ENCODE measurements around the gene PISD.

PISD gene

DNA sequence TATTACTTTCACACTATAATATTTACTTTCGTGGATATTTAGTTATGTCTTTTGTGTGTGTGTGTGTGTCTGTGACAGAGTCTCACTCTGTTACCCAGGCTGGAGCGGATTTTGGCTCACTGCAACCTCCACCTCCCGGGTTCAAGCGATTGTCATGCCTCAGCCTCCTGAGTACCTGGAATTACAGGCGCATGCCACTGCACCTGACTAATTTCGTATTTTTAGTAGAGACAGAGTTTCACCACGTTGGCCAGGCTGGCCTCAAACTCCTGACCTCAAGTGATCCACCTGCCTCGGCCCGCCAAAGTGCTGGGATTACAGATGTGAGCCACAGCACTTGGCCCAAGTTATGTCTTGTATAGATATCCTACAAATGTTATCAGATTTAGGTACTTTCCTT, 9.9 kb downstream of the PISD start:
- no peak for DNase-seq

DNA sequence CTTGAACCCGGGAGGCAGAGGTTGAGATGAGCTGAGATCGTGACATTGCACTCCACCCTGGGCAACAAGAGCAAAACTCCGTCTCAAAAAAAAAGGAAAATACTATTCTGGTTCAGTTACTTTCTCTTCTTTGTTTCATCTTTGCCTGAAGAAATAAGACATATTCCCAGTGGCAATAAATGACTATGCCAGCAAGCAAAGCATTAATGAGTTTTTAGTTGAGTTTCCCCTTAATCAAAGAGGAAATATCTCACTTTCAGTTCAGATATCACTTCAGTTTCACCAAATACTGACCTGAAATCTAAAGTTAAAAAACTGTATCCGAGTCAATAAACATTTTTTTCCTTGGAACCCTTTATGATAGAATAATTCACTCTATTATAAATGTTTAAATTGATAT, 10.4 kb downstream of the PISD start:
- no peak for DNase-seq

DNA sequence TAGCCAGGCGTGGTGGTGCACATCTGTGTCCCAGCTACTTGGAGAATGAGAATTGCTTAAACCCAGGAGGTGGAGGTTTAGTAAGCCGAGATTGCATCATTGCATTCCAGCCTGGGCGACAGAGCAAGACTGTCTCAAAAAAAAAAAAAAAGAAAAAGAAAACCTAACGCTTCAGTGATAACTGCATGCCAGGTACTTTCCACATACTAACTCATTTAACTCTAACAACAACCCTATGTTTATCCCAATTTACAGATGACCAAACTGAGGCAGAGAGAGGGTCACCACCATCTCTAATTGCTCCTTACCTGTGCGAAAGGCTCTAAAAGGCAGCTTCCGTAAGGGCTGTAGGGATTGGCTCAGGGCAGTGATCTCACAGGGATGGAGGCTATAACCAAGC, 11.6 kb downstream of the PISD start:
- no peak for DNase-seq

DNA sequence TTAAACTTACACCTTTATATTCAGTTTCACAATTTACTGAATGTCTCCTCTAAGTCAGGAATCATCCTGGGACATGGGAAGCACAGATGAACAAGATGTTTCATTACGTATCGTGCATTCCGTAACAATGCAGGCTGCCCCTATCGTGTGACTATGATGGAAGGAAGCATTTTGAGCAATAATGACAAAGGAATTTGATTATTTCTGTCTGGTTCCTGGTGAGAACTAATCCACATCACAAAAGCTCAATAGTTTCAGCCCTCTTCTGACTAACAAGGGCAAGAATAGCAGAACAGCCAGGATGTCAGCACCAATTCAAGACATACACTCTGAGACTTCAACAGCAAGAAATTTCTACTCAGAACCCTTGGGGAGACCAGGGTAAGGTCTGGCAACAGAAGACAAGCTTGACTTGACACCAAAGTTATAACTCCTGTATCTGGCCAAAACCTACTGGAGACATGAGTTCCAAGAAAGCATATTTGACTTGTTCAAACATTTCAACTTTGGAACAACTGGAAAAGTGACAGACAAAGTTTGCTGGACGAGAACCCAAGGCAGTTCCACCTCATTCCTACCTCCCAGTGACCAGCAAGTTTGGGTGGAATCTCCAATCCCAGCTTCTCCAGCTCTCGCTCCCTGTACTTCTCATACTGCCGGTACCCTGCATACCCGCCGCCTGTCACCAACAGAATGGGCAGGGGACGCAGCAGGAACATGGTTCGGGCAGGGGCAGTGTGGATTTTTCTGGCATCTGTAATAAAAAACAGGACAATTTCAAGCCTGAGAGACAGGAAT, 14.3 kb downstream of the PISD start:
- no peak for DNase-seq

DNA sequence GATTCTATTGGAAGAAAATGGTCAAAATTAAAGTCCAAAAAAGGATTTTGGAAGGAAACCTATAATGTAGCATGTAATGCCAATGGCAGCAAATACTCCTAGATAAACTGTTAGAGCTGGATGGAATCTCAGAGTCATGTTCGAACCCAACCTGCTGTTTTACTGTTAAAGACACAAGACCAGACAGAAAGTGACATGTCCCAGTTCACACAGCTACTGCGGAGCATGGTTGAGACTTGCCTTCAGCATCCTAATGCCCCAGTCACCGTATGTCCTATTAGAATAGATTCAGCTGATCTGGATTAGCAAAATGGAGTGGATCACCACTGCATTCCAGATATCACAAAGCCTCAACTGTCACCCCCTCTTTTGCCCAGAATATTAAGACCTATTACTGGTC, 14.9 kb downstream of the PISD start:
- no peak for DNase-seq

DNA sequence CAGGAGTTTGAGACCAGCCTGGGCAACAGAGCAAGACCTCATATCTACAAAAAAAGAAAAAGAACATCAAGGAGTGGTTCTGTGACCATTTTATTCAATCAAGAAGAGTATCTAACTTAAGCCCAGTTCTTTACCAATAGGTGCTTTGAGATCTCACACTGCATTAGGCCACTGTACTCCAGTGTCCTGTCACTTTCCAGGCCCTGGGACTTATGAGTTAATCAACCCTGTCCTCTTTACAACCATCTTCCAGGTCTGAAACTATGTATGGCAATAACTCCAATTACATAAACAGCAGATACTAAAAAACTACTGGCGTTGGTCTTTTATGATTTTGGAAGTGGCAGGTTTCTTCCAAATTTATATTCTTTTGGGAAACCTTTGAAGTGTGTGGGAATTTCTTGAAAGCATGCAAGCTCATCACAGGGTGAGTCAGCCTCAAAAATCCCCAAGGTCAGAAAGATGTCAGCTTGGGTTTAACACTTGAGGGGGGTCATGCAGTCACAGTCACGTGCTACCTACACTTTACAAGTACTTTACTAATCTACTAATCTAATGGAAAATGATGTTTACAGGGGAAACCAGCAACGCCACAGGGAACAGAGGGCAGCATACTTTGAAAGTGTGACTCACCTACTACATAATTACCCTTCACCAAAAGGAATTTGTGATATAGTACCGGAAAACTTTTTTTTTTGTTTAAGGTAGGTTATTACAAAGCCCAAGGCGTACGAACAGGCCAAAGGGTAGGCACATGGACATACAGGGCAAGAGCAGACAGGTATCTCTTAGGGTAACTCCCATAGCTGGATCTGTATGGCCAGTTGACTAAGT, 15.6 kb downstream of the PISD start:
- peak; percentile 49 to 52 for DNase-seq

DNA sequence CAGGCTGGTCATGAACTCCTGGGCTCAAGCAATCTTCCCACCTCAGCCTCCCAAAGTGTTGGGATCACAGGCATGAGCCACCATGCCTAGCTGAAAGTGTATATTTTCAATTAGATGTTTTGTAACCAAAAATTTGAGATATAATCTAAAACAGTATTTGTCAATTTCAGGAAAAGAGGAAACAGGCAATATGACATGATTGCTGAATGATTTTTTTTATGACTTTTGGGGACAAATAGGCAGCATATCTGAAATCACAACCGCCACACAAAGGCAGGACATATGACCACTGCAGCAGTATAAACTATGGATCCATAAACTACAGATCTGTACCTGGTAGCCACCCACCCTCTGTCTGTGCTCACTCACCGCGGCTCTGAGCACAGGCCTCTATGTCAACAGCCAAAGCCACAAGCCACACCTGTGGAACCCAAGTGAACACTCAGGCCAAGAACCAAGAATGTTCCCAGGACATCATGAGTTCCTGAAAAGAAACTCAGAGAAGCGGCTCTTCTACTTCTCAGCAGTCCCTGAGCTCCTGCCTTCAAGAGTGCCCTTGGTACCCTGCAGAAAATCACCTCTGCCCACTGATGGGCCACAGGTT, 22.5 kb downstream of the PISD start:
- no peak for DNase-seq

DNA sequence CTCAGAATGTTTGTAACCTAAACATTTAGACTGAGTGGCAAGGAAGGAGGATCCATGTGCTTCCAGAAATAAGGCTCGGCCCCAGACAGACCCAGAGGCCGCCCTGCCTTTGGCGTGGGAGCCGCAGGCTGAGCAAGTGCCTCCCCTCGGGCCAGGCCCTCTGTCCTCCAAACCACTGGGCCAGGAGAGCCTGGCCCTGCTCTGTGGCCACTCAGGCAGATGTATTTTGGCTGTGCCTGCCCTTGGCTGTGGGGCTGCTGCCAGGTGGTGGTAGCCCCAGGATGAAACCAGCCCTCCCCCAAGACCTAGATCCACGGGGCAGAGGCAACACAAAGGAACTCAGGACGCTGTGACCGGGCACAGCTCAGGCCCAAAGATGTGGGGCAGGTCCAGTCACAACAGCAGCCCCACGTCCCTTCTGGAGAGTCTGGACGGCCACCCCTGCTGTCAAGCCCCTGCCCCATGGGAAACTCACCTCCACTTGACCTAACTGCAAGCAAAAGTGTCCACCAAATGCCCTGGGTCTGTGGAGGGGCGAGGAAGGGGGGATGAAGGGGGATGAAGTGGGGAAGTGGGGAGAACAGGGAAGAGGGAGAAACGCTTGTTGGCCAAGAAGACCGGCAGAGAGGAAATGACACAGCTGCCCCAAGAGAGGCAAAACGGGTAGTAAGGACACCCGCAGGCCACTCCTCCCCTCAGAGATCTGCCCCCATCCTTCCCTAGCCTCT, 24.0 kb downstream of the PISD start:
- no peak for DNase-seq

DNA sequence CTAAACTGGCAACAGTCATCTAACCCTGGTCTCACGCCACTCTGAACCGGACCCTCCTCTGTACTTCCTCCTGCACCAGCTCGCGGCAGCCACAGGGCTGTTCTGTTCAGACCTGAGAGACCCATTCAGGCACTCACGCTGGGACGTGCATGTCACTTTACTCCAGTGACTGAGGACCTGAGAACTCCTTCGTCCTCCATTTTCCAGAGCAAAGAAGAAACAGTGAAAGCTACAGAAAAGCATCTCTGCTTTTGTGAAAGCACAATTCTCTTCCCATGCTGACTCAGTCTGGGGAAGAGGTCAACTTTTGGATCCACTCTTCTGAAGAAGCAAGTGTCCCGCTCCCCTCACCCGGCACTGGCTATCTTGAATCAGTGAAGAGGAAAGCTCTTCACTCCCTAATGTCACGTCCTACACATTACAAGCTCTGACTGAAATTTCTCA, 24.5 kb downstream of the PISD start:
- no peak for DNase-seq

DNA sequence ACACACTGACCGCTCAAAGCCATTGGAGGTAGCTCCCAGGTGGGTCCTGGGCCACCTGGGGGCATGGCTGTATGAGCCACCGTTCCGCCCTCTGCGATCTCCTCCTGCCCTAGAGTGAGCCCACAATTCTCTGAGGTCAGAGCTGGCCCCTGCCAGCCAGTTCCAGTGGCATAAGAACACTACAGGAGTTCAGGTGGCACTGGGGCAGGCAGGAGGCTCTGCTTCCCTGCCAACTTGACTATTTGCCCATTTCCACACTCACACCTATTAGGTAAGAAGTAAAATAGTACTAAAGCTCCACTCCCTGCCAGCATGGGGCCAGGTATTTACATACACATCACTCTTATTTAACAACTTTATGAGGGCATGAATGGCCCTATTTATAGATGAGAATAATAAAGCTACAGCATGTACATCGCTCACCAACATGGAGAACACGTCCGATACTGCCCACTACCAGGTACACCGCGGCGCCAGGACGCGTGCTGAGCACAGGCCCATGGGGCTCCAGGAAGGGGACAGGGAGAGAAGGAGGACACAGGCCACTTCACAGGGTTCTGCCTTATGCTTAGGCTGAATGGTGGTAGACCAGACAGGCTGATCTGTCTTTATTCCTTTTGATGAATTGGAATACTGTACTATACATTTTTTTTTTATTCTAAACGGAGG, 26.2 kb downstream of the PISD start:
- no peak for DNase-seq

DNA sequence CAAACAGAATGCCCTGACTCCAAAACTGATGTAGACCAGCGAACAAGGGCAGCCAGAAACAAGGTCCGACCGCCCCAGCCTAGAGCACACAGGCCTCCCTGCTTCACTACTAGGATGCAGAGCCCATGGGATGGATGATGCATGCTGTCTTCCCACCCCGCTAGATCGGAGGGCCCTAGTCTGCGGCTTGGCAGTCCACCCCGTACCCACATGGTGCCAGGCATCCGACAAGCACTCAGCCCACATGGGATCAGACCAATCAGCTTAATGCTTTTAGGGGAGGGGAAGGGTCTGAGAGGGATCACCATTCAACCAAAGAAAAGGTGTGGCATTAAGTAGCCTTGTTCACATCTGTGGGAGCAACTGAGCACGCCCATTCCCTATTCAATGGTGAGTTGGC, 30.6 kb downstream of the PISD start:
- no peak for DNase-seq

DNA sequence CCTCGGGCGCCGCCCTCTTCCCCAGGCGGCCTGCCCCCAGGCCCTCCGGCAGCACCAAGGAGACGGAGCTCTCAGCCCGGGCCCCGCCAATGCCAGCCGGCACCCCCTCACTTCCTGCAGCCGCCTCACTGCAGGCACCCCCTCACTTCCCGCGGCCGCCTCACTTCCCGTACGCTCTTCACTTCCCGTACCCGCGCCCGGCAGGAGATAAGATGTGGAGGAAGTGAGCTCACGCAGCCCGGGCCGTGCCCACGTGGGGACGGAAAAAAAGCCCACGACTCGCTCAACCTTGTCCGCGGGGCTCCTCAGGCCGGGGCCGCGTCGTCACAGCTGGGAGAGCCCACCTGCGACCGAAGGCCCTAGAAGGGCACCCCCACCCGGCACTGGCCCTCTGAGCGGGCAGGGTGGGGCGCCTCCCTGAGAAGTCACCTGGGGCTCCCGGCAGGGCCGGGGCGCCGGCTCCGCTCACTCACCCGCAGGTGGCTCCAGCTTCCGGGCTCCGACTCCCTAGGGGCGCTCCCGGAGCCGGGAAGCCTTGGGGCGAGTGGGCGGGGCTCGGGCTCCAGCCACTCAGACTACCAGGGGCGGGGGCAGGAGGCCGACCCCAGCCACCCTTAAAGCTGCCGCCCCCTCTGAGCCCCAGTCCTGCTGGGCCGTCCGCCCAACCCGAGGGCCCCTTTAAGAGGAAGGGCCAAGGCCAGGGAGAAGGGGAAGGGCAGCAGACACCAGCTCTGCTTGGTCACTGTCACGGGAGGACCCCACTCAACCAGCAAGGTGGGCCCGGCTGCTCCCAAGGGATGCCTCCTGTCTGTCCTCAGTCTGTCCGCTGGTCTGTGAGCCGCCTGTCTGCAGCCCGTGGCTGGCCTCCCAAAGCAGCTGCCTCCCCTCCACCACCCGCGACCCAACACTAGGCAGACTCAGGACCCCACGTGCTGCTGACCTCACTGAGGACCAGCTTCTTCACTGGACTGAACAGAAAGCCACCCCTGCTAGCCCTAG, 31.4 kb downstream of the PISD start:
- peak; percentile 85 to 91 for DNase-seq

DNA sequence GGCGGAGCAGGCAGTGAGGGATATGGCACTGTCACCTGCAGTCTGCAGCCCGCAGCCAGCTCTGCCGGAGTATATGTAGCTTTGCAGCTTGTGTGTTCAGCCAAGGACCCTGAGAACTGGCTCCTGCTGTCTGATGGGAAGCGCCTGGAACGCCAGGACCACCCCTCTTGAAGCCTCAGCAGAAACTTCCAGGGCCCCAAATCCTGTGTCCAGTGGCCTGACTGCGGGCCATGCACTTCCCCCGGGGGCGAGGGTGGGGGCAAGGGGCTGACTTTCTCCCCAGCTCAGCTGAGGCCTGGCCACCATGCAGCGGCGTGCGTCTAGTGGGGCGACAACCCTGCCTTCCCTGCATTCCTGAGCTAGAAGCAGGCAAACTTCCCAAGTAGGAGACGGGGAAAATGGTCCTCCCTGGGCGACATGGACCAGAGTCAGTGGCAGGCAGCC, 32.3 kb downstream of the PISD start:
- DNase-seq: no peak

DNA sequence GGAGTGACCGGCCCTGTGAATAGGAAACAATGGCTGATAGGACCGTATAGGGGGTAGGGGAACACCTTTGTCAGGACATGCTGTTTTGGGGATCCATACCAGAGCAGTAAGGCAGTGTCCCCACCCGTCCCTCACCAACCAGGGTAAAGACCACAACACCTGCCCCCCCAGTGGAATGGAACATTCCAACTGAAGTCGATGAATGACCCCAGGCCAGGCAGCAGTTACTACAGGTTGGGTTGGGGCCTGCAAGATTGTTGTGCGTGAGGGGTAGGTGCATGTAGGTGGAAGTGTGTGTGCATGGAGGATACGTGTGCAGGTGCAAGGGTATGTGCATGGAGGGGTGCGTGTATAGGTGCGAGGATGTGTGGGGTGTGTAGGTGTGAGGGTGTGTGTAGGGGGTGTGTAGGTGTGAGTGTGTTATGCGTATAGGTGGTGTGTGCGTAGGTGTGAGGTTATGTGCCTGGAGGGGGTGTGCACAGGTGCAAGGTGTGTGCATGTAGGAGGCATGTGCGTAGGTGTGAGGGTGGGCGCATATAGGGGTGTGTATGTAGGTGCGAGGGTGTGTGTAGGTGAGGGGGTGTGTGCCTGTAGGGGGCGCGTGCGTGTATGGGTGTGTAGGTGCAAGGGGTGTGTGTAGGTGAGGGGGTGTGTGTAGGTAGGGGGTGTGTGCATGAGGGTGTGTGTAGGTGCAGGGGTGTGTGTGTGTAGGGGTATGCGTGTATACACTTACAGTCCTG, 32.9 kb downstream of the PISD start:
- peak; percentile 49 to 53 for DNase-seq

DNA sequence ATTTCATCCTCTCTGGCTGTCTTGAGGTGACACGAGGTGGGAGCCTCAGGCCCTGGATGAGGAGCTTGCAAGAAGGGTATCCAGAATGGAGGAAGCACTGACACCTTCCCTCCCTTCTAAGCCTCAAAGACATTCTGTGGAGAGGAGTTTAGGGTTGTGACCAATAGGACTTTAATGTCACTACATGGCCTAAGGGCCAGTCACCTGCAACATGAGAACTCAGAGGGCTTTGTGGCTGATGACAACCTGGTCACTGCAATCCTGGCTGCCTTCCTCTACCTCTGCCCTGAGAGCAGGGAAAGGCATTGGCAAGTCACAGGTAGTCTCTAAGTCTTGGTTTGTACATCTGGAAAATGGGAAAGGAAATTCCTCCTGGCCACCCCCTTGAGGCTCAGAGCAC, 33.7 kb downstream of the PISD start:
- no peak for DNase-seq

DNA sequence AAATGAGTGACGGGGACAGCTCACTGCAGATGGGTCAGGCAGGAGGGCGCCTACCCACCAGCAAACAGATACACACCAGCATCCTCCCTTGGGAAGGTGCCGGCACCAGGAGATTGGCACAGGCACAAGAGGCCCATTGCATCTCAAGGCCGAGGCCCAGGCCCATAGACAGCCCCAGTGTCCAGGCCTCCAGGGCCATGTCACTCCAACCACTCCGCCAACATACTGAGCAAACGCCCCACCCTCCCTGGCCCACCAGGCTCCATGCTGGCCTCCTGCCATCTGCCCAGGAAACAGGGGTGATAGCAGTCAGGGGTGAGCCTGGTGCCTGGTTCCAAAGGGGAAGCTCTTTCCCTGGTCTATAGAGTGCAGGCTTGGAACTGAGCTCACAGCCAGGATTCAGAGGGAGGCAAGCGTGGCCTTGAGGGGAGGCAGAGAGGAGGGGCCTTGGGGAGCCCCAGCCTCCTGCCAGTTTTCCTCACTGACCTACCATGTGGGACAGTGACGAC, 34.7 kb downstream of the PISD start:
- DNase-seq: no peak

DNA sequence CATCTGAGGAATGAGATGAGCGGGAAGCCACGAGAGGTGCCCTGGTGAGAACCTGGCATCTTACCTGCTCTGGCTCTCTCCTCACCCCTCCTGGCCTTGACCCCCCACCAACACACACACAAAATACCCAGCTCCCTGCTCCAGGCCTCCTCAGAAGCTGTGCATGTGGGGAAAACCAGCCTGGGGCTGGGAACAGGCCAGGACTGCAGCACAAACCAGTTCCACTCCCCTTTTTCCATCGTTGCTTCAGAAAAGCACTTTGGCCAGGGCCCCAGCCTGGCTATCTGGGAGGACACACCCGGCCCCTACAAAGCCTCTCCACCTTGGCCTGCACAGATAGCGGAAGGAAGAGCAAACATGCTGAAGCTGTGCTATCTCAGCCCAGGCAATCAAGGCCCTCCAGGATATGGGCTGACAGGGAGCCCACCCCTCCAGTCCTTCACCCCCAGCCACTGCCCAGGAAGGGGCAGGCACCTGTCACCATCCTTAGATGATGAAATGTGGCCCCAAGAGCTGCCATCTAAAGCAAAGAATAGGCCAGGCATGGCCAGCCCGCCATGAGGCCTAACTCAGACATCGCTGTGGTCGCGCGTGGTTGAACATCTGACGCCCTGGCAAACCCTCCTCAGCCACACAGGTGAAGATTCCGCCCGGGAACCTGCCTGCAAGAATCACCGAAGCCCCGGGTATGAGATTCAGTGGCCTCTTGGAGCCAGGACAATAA, 35.4 kb downstream of the PISD start:
- DNase-seq: no peak

DNA sequence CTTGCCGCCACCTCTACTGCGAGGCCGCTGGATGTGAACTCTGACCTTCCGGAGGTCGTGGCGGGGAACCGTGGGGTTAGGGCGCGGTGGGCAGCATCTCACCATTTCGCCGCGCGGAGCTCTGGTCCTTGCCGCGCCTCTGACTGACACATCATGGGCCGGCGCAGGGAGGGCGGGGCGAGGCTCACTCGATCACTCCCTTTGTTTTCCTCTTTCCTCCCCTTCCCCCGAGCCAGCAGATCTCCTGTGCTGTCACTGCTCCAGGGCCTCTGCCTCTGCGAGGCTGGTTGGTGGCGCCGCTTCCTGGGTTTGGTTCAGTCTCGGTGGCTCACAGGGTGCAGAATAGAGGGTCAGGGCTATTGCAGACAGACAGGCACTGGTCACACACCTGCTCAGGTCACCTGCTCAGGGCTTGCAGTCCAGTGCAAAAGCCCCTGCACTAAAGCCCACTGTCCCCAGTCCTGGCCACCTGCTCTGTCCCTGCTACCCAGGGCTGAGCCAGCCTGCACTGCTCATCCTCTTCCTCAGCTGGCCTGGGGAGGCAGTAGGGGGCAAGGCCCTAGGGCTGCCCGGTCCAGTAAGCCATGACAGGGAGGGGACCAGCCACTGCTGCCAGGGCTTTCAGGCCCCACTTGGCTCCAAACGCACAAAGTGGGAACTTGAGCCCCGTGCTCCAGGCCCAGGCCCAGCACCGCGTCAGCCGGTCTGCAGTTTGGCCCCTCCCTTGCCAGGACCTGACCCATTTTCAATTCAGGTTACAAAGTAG, 36.2 kb downstream of the PISD start:
- DNase-seq: no peak

DNA sequence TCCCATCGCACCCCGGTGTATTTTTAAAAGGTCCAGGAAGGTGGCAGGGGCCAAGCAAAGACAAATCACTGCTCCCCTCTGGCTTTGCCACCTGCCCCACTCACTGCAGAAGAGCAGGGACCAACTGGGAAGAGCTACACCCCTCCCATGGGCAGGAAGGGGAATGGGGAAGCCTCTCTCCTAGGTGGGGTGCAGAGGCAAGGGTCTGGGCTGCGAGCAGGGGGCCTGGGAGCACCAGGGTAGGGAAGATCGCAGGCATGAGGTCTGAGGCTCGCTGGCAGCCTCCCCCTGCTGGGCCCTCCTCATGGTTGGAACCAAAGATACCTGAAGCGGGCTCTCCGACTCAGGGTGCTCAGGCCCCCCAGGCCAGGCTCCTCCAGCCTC, 36.8 kb downstream of the PISD start:
- DNase-seq: no peak

All from activated CD4-positive, alpha-beta T cell treated with anti-CD3 and anti-CD28 coated beads for 4 hours (primary cell).